GM18870 (cell line): ENCODE results near the gene GEMIN7.

Source experiments
- ATAC-seq: cut with Tn5 transposase; IDR thresholded peaks from one replicate; pipeline ENCODE4 v1.9.1; 2021; ENCODE audit warnings: moderate library complexity; ENCODE audit not compliant: unreplicated experiment

GEMIN7 gene

GRCh38 chr19:45079063-45079910, at the start of gene GEMIN7:
Gene GEMIN7 (plus strand): TSS chr19:45079260. CDS start chr19:45090115, 10,855 bp downstream.
- no peak for ATAC-seq

- ATAC-seq, result no peak
These were observed 48.2 kb upstream of the GEMIN7 start for GRCh38 chr19:45030825-45031224.

- no peak for ATAC-seq
These were observed 46.6 kb upstream of the GEMIN7 start for GRCh38 chr19:45032421-45032820.

- no peak for ATAC-seq
These were observed 43.3 kb upstream of the GEMIN7 start for GRCh38 chr19:45035755-45036154.

- no peak for ATAC-seq
These were observed 41.5 kb upstream of the GEMIN7 start for GRCh38 chr19:45037393-45038169.

GRCh38 chr19:45038931-45039893, 39.8 kb upstream of the GEMIN7 start, which contains the start of gene CLASRP:
Gene CLASRP (plus strand): TSS chr19:45039045. CDS start chr19:45040213, 1,168 bp downstream.
- peak; percentile 55 for ATAC-seq

GRCh38 chr19:45040059-45040771, 38.8 kb upstream of the GEMIN7 start:
- ATAC-seq, result no peak

GRCh38 chr19:45041125-45041524, 37.9 kb upstream of the GEMIN7 start:
- ATAC-seq, result no peak

GRCh38 chr19:45045671-45046353, 33.2 kb upstream of the GEMIN7 start:
- ATAC-seq, result no peak

- no peak for ATAC-seq
These were observed 32.7 kb upstream of the GEMIN7 start for GRCh38 chr19:45046355-45046754.

GRCh38 chr19:45047188-45047797, 31.8 kb upstream of the GEMIN7 start:
- peak; percentile 47 for ATAC-seq

- ATAC-seq, result no peak
These were observed 29.9 kb upstream of the GEMIN7 start for GRCh38 chr19:45049073-45049736.

GRCh38 chr19:45050036-45050435, 29.0 kb upstream of the GEMIN7 start:
- no peak for ATAC-seq

GRCh38 chr19:45051929-45052579, 27.0 kb upstream of the GEMIN7 start:
- no peak for ATAC-seq

GRCh38 chr19:45056831-45057230, 22.2 kb upstream of the GEMIN7 start:
- no peak for ATAC-seq

GRCh38 chr19:45057444-45057843, 21.6 kb upstream of the GEMIN7 start:
- ATAC-seq, result no peak

- no peak for ATAC-seq
These were observed 20.4 kb upstream of the GEMIN7 start for GRCh38 chr19:45058622-45059159.
